Glomerular endothelial cell (primary cell): Measurements from ENCODE around the gene INPP4A. TPM values are rescaled to one million over a fixed set of nuclear protein-coding genes. Genes with fewer than 3 reads are reported as not detected.

ENCODE experiments used
- DNase-seq: peaks from one replicate; pipeline ENCODE4 v3.0.0-alpha.2; 2011; ENCODE audit warnings: low read depth, low spot score; ENCODE audit errors: extremely low read depth
- total RNA-seq: library from RNA; depleted of rRNA; stranded (reverse); fragments of >200 nt; gene quantifications from 2 replicates; pipeline ENCODE4 v1.2.3, GENCODE V29; 2015

INPP4A gene
- total RNA-seq, 1 donor from 2014 or later: 30.6 TPM

DNA sequence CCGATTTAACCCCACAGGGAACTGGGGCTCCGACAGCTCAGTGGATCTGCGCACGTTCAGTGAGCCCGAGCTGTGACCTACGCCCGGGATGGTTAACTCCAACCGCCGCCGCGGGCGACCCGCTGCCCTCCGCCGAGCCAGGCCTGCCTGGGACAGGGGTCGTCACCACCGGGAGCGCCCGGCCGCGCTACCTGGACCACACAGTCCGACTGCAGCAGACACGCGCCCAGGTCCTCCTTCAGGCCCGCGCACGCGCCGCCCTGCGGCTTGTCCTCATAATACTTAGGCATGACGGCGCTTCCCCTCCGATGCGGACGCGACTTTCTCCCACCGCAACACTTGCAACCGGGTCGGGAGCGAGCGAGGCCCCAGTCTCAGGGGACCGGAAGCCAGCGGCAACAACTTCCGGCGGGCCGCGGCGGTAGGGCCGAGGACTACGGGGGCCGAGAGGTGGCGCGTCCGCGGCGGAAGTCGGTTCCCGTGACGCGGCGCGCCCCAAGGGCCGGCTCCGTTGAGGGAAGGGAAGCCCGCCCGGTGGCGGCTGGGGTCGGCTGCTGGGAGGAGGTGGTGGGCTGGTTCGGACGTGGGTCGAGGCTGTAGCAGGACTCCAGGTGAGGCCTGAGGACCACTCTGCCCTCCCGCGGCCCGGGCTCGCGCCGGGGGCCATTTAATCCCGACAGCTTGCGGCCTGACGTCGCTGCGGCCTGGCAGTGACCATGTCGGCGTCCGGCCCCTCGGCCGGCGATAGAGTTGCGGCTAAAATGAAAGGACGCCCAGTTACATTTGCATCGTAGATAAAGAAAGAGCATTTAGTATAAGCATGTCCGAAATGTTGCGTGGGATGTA is 163.7 kb downstream of the INPP4A start, which contains the start of the genes COA5 and UNC50:
Gene COA5 (minus strand): TSS at position 397 of the 846 bp plus-strand sequence. CDS start 107 bp downstream, at position 290.
Gene UNC50 (plus strand): TSS at position 474 of the 846 bp plus-strand sequence. CDS start 1,171 bp downstream, outside the sequence.
- no peak for DNase-seq

DNA sequence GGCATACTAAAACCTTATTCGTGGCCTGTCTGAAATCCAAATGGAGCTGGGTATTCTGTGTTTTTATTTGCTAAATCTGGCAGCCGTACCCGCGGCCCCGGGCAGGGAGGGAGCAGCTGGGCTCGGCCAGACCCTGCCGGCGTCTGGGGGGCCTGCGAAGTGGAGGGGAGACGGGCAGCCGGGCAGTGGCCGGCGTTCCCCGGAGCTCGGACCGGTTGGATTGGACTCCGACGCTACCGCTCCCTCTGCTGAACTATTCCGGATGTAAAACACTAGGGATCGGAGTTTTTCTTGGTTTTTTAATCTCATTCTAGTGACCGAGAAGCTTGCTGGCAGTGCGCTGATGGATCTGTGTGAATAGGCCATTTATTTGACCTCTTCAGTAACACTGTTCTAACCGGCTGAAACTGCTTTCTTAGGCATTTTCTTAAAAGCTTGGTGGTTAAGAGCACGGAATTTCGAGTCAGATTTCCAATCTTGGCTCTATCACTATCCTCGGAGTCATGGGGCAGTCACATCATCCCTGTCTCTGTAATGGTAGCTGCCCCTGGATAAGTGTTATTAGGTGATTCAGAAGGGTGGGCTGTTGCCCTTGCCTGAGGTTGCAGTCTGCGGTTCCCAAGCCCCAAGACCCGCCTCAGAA is 164.4 kb downstream of the INPP4A start:
- no peak for DNase-seq

- no peak for DNase-seq
Measured at GRCh38 chr2:98614024-98614739, 169.5 kb downstream of the INPP4A start.

- DNase-seq: no peak
Measured at GRCh38 chr2:98615481-98615880, 170.8 kb downstream of the INPP4A start.

- no peak for DNase-seq
Measured at GRCh38 chr2:98617149-98617548, 172.5 kb downstream of the INPP4A start.

DNA sequence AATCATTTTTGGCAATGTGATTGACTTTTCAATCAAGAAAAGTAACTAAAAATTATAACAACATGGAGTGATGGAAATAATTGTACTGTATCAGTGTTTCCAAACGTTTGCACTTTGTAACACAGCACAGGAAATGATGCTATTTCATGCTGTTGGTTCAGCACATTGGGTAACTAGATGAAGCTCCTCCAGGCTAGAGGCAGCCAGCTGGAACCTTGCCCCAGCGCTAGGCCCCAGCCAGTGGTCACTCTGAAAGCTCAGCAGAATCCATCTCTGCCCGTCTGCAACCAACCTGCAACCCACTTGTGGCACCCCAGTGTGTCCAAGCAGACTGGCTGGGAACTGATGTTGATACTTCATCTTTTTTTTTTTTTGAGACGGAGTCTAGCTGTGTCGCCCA is 179.0 kb downstream of the INPP4A start:
- no peak for DNase-seq

- no peak for DNase-seq
Measured at GRCh38 chr2:98632351-98632750, 187.7 kb downstream of the INPP4A start.

GRCh38 chr2:98634406-98635092 is 189.9 kb downstream of the INPP4A start:
- no peak for DNase-seq

DNA sequence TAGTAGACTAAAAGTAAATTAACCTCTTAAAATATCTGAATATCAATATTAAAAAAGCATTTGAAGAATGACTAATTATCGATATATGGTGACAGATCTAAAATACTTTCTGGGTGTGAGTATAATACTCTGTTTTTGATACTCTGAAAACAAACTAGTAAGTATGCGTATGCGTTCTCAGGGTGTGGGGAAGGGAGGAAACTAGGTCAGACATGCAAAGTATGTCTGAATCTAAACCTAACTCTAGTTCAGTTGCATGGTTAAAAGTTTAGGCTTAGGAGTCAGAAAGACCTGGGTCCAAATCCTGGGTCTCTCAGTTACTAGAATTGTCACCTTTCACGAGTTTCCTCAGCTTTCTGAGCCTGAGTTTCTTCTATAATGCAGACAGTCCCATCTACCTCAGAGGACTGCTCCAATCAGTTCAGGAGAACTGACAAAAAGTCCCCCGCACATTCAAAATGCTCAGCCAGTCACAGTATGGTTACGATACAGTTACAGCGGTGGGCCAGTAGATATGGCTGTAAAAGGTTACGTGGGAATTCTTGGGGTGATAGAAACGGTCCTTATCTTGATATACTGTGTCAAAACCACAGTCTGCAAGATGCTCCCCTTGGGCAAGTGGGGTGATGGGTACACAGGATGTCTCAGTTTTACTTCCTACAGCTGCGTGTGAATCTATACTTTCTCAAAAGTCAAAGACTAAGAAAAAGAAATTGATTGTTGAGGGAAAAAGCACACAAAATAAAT is 192.9 kb downstream of the INPP4A start:
- DNase-seq: no peak

DNA sequence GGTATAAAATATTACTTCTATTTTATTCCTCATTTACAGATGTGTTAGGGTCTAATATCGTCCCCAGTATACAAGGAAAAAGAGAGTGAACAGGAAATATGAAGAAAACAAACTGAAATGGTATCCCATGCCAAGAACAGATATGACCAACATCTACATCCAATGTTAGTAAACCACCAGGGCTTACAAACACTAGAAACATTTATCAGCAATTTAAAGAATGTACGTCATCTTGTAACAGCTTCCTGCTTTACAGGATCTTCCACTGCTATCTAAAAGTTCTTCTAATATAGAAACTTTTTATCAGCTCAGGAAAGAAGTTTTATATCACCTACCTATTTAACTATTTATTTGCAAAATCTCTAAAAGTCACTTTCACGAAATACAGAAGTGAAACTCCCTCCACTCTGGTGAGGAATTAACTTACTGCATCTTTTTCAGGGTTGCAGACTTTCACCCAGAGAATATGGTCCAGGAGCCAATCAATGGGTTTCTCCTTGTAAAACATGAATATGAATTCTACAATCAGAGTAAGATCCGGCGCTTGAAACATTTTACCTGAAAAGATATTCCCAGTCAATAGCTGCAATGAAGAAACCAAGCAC is 198.9 kb downstream of the INPP4A start:
- DNase-seq: no peak

Other genes with a start within 250 kb of the INPP4A start
- gene CNGA3, start 98.4 kb upstream of the INPP4A start, total RNA-seq: not detected in 2 replicates
- 17.5 and 20.6 TPM in 2 replicates for gene COA5, start 163.7 kb downstream of the INPP4A start, total RNA-seq
- 38.1 and 46.3 TPM in 2 replicates for gene UNC50, start 163.7 kb downstream of the INPP4A start, total RNA-seq